ENCODE results near the gene MYO18A.

MYO18A gene

GRCh38 chr17:29048440-29049368 is 131.5 kb downstream of the MYO18A start:
- DNase-seq, result no peak

- no peak for DNase-seq
Observed at GRCh38 chr17:29046473-29046839, 133.7 kb downstream of the MYO18A start.

- no peak for DNase-seq
Observed at GRCh38 chr17:29045734-29046472, 134.3 kb downstream of the MYO18A start.

GRCh38 chr17:29045026-29045425 is 135.2 kb downstream of the MYO18A start:
- no peak for DNase-seq

GRCh38 chr17:29043539-29044145 is 136.6 kb downstream of the MYO18A start:
- no peak for DNase-seq

- no peak for DNase-seq
Observed at GRCh38 chr17:29042679-29043538, 137.3 kb downstream of the MYO18A start, which contains the start of gene PIPOX. TSS of gene PIPOX (plus strand) at chr17:29043141. CDS start at chr17:29043226, 85 bp downstream.

- DNase-seq, result no peak
Observed at GRCh38 chr17:29042026-29042678, 138.0 kb downstream of the MYO18A start.

- no peak for DNase-seq
Observed at GRCh38 chr17:29041571-29041970, 138.6 kb downstream of the MYO18A start.

GRCh38 chr17:29041091-29041490 is 139.1 kb downstream of the MYO18A start:
- DNase-seq, result no peak

GRCh38 chr17:29039764-29040598 is 140.2 kb downstream of the MYO18A start:
- no peak for DNase-seq

- no peak for DNase-seq
Observed at GRCh38 chr17:29038085-29038795, 142.0 kb downstream of the MYO18A start.

GRCh38 chr17:29037739-29038084 is 142.5 kb downstream of the MYO18A start:
- no peak for DNase-seq

GRCh38 chr17:29036584-29036983 is 143.6 kb downstream of the MYO18A start:
- DNase-seq, result no peak

GRCh38 chr17:29034510-29034909 is 145.7 kb downstream of the MYO18A start:
- DNase-seq, result no peak

- DNase-seq, result no peak
Observed at GRCh38 chr17:29032857-29033197, 147.4 kb downstream of the MYO18A start.

- no peak for DNase-seq
Observed at GRCh38 chr17:29032013-29032856, 148.0 kb downstream of the MYO18A start.

GRCh38 chr17:29031488-29031887 is 148.7 kb downstream of the MYO18A start:
- DNase-seq, result no peak

GRCh38 chr17:29024316-29024952 is 155.8 kb downstream of the MYO18A start:
- no peak for DNase-seq

- no peak for DNase-seq
Observed at GRCh38 chr17:29022074-29022473, 158.1 kb downstream of the MYO18A start.
